HL-60/S4 treated with phorbol 12-myristate 13-acetate at 8.2 ng/mL for 4 days and 3 days (cell line): ENCODE measurements around the gene FTSJ3.
"Not testable (repeated sequence)": the region's sequence is repeated elsewhere in the genome, so short reads cannot be mapped to it uniquely, and the experiment has no call there.

Experiments
- in situ Hi-C: fragments of 300-500 bp; cut with MboI; formaldehyde crosslinking; loops from 2 replicates; pipeline ENCODE4 v1.15.0; 2022; ENCODE audit warnings: low sequenced_read_pairs

FTSJ3 gene

DNA sequence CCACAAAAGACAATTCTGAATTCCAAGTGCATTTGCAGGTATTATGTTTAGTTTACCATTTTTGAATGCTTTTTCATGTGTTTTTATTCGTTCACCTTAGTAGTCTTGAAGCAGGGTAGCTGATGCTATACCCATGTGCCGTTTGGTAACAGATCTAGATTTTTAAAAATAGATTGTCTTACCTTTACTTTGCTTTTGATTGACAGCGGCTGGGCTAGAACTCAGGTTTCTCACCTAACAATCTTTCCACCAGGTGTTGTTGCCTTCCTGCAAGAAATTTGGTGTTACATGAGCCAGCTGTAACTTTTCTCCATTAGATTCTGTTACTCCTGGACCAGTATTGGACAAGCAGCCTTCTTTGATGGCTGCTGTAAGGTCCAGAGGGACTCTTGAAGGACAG, 1.5 kb upstream of the FTSJ3 start:
- in situ Hi-C loops: no loop called here

DNA sequence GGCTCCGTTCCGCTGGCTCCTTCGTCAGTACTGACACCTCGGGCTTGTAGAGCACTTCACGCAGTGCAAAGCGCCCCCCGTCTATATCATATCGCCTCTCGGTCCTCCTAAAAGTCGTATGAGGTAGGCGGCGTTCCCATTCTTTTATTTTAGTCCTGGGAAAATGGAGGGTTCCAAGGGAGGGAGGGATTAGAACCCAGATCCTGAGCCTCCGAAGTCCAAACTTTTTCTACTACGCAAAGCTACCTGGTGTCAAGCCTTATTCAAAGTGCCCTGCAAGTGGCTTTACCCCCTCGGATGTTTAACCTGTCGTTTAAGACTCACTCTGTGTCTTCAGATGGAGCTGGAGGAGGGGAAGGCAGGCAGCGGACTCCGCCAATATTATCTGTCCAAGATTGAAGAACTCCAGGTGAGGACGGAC, 348 bp upstream of the FTSJ3 start:
- in situ Hi-C loops: no loop called here

DNA sequence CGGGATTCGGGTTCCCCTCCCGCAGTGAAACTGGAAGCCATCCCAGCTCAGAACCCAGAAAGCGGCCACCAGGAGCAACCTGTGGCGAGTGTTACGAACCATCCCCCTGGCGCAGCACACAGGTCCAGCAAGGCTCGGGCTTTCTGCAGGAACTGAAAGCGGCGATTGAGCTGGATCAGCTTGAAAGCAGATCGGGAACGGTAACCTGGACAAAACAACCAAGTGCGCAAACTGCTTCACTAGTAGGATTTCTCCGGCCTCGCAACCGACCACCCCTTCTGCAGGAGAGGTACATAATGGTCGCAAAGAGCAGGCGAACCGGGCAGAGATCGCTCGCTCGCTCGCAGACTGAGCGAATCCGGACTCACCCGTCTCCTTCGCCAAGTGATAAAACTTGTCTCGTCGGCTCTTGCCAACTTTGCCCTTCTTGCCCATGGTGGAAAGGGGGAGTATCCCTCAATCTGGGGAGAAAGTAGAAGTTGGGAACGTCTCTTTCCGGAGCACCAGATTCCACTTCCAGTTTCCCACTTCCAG, 928 bp downstream of the FTSJ3 start:
- in situ Hi-C loops: no loop called here

DNA sequence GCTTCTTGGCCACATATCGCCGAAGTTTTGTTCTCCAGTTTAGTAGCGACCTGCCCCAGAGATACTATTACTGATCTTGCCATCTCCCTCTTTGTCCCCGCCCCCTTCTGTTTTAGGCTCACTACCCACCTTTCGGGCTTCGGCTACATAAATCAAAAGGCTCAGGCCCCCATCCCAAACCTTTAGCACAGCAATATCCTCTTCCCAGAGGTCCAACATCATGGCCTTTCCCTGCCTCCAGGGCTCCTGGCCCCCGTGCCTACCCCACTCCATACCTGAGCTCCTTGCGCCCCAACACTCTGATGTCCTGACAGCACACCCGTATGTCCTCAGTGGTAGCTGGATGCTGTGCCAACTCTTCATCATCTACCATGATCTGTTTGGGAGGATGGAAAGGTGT, 3.1 kb downstream of the FTSJ3 start:
- in situ Hi-C loops: no loop called here

- in situ Hi-C loops: no loop called here
These were observed 3.7 kb downstream of the FTSJ3 start for GRCh38 chr17:63823659-63824331.

DNA sequence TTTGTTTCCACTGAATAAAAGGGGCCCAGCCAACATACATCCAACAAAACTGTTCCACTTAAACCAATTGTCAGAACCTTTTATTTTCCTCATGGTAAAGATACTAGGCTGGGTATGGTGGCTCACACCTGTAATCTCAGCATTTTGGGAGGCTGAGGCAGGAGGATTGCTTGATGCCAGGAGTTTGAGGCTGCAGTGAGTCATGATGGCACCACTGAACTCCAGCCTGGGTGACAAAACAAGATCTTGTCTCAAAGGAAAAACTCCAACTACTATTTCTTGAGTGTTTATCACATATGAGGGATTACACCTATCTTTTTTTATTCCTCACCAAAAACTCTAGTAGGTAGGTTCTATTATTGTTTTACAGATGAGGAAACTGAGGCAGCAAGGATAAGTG, 4.9 kb downstream of the FTSJ3 start:
- in situ Hi-C loops: no loop called here

DNA sequence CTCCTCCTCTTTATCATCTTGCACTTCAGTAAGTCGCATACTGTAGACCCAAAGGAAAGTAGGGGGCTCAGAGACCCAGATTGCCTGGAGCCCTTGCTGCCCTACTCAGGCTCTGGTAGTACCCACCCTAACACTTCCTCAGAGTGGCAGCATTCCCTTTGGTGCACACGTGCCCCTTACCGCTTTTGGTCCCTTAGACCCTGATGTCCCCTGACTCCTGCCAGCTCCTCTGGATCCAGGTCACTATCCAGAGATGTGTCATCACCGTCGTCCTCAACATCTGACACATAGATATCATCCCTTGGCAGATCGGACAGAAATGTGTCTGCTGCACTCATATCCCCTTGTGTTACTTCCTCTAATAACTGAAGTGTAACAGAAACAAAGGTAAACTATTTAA, 5.7 kb downstream of the FTSJ3 start:
- in situ Hi-C loops: no loop called here

GRCh38 chr17:63820963-63821561, 6.4 kb downstream of the FTSJ3 start:
- in situ Hi-C loops: no loop called here

DNA sequence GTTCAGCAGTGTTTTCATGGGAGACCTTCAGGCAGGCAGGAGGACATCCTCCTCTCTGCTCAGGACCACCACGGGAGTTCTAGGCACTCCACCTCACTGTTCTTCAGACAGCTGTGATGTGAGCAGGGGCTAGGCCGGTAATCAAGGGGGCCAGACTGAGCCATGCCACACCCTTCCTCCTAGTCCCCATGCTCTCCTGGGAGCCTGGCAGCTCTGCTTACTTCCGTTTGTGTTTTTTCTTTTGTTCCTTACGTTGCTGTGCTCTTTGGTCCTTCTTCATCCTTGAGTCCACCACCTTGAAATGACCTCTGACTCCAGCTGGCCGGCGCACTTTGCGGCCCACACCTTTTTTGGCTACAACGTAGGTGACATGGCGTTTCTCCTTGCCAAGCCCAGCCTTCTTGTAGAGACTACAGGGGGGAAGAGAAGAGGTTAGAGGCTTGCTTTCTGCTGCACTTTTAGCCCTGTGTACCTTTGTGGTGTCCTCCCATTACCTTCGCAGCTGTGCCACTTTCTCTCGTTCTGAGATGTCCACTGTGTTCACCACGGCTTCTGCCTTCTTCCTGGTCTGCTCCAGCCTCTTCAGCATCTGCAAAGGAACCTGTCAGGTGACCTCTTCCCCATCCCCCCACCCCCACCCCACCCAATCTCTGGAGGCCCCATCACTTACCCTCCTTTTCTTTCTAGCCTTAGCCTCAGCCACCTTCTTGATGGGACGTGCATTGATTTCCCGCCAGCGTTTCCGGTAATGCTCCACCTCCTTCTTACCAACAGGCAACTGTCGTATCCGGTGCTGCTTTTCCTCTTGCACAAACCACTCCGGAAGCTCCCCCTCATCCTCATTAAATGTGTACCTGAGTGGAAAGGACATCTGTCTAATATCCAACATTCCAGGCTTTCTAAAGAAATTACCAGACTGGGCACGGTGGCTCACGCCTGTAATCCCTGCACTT, 7.6 kb downstream of the FTSJ3 start:
- in situ Hi-C loops: no loop called here

DNA sequence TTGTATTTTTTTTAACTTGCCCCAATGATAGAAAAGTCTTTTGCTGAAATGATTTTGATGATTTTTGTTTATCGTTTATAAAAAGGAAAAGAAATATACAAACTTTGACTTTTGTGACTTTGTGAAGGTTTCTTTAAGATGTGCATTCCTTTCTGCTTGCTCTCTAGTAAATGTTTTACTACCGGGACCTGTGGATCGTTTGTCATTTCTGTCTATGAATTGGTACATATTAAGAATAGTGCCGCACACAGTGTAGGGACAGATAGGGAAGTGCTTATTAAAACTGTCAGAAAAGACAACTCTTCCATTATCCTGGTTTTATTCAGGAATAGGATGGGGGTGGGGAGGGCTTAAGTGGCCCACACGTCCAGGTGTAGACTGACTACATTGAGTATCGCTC, 8.3 kb downstream of the FTSJ3 start:
- in situ Hi-C loops: no loop called here

DNA sequence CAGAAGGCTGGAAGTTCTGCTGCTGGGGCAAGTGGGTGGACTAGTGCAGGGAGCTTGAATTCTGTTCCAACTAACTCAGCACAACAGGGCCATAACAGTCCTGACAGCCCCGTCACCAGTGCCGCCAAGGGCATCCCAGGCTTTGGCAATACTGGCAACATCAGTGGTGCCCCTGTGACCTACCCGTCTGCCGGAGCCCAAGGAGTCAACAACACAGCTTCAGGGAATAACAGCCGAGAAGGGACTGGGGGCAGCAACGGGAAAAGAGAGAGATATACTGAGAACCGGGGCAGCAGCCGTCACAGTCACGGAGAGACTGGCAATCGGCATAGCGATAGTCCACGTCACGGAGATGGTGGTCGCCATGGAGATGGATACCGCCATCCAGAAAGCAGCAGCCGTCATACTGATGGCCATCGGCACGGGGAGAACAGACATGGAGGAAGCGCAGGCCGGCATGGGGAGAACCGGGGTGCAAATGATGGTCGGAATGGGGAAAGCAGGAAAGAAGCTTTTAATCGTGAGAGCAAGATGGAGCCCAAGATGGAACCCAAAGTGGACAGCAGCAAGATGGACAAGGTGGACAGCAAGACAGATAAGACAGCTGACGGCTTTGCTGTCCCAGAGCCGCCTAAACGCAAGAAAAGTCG, 9.6 kb downstream of the FTSJ3 start:
- in situ Hi-C loops: no loop called here

DNA sequence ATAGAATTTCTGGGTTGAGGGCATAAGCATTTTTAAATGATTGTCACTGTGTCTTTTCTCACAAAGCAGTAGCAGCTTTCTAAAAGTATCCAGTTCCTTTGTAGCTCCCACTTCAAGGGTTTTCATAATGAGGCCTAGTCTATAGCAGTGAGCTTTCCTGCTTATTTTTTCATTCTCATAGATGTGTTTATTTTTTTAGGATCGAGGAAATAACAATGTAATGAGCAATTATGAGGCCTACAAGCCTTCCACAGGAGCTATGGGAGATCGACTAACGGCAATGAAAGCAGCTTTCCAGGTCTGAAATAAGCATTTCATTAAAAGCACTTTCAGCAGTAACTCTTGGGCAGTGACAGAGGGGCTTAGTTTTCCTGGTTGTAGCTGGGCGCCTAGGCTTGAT, 10.8 kb downstream of the FTSJ3 start:
- in situ Hi-C loops: no loop called here

- in situ Hi-C loops: no loop called here
These were observed 11.3 kb downstream of the FTSJ3 start for GRCh38 chr17:63816123-63816522.

DNA sequence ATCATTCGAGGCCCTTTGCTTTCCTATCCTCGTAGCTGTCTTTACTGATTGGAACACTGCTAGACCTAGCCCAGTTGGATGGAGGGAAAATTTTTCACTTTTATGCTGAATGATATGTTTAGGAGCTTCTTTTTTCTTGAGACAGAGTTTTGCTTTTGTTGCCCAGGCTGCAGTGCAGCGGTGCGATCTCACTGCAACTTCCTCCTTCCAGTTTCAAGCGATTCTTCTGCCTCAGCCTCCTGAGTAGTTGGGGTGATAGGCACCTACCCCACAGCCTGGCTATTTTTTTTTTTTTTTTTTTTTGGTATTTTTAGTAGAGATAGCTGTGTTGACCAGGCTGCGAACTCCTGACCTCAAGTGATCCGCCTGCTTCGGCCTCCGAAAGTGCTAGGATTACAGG, 17.5 kb downstream of the FTSJ3 start:
- in situ Hi-C loops: no loop called here

DNA sequence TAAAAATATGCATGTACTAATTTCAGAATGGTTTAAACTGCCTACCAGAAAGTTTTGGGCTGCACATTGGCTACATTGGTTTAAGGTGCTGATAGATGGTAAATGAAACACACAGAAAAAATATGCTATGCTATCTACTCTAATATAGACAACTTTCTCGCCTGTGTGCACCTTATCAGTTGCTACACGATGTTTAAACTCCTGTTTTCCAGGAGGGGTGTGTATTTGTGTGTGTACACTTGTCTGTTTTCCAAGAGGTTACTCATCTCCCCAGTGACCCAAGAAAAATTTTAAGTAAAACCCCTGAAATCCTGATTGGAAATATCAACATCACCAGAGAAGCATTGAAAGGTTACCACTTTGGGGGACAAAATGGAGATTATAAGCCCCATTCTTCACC, 21.9 kb downstream of the FTSJ3 start:
- in situ Hi-C loops: no loop called here

GRCh38 chr17:63804328-63804727, 23.1 kb downstream of the FTSJ3 start:
- in situ Hi-C loops: no loop called here

- in situ Hi-C loops: no loop called here
These were observed 26.7 kb downstream of the FTSJ3 start for GRCh38 chr17:63800783-63801182.

GRCh38 chr17:63798572-63799106, 28.8 kb downstream of the FTSJ3 start:
- in situ Hi-C loops: no loop called here

DNA sequence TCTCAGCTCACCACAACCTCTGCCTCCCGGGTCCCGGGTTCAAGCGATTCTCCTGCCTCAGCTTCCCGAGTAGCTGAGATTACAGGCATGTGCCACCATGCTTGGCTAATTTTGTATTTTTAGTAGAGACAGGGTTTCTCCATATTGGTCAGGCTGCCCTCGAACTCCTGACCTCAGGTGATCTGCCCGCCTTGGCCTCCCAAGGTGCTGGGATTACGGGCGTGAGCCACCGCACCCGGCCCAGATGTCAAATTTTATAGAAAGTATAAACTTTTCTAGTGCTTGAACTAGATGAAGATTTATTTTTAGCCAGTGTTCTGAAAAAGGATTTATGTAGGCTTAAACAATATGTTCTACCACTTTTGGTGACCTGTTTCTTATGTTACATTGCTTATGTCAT, 31.1 kb downstream of the FTSJ3 start:
- in situ Hi-C loops: not testable (repeated sequence)

GRCh38 chr17:63792055-63792729, 35.3 kb downstream of the FTSJ3 start:
- in situ Hi-C loops: no loop called here
